HEK293 (cell line): ENCODE results near the gene AKAP5.

Experiments
- BCL11A ChIP-seq: fragments of 450-650 bp; formaldehyde crosslinking; IDR thresholded peaks from 2 replicates; pipeline ENCODE4 v1.5.1; 2016; ENCODE audit warnings: low read depth, missing biosample characterization, missing genetic modification characterization
- CTCF ChIP-seq: fragments of 450-650 bp; formaldehyde crosslinking; IDR thresholded peaks from 2 replicates; pipeline ENCODE4 v1.5.1; 2016; ENCODE audit warnings: missing biosample characterization, missing genetic modification characterization
- HOXD13 ChIP-seq: sonication (generic); formaldehyde crosslinking; IDR thresholded peaks from 2 replicates; pipeline ENCODE4 v1.8.0; 2022; ENCODE audit warnings: missing genetic modification reagents, borderline replicate concordance
- KLF10 ChIP-seq: fragments of 450-650 bp; IDR thresholded peaks from 2 replicates; pipeline ENCODE4 v1.5.1; 2018; ENCODE audit warnings: missing biosample characterization, mild to moderate bottlenecking, missing genetic modification characterization
- KLF16 ChIP-seq: fragments of 450-650 bp; formaldehyde crosslinking; IDR thresholded peaks from 2 replicates; pipeline ENCODE4 v1.5.1; 2017; ENCODE audit warnings: missing biosample characterization, missing genetic modification characterization
- RBAK ChIP-seq: fragments of 450-650 bp; formaldehyde crosslinking; IDR thresholded peaks from 2 replicates; pipeline ENCODE4 v1.5.1; 2016; ENCODE audit warnings: missing biosample characterization, missing genetic modification characterization
- REST ChIP-seq: fragments of 450-650 bp; formaldehyde crosslinking; IDR thresholded peaks from 2 replicates; pipeline ENCODE4 v1.5.1; 2016; ENCODE audit warnings: missing biosample characterization, missing genetic modification characterization
- ZBTB1 ChIP-seq: fragments of 450-650 bp; formaldehyde crosslinking; IDR thresholded peaks from 2 replicates; pipeline ENCODE4 v1.5.1; 2016; ENCODE audit warnings: missing biosample characterization, missing genetic modification characterization
- ZBTB17 ChIP-seq: fragments of 450-650 bp; formaldehyde crosslinking; IDR thresholded peaks from 2 replicates; pipeline ENCODE4 v1.5.1; 2016; ENCODE audit warnings: missing biosample characterization, missing genetic modification characterization
- ZNF175 ChIP-seq: fragments of 450-650 bp; formaldehyde crosslinking; IDR thresholded peaks from 2 replicates; pipeline ENCODE4 v1.5.1; 2016; ENCODE audit warnings: missing biosample characterization, missing genetic modification characterization
- ZNF707 ChIP-seq: fragments of 450-650 bp; formaldehyde crosslinking; IDR thresholded peaks from 2 replicates; pipeline ENCODE4 v1.5.1; 2016; ENCODE audit warnings: missing biosample characterization, missing genetic modification characterization
- ZNF76 ChIP-seq: fragments of 450-650 bp; formaldehyde crosslinking; IDR thresholded peaks from 2 replicates; pipeline ENCODE4; 2016; ENCODE audit warnings: low read depth, missing biosample characterization, missing genetic modification characterization, borderline replicate concordance
- ZNF768 ChIP-seq: fragments of 450-650 bp; formaldehyde crosslinking; IDR thresholded peaks from 2 replicates; pipeline ENCODE4 v1.5.1; 2018; ENCODE audit warnings: missing biosample characterization, mild to moderate bottlenecking, missing genetic modification characterization
- ZNF792 ChIP-seq: fragments of 450-650 bp; formaldehyde crosslinking; IDR thresholded peaks from 2 replicates; pipeline ENCODE4 v1.5.1; 2016; ENCODE audit warnings: missing biosample characterization, missing genetic modification characterization

GRCh38 chr14:64416348-64416932 lies 48.9 kb upstream of the AKAP5 start:
- TF ChIP-seq ZNF768 (no peak), ZBTB1 (tag by site-specific recombination) (no peak), KLF10 (tag by site-specific recombination) (no peak), CTCF (tag by site-specific recombination) (no peak), KLF16 (no peak), BCL11A (no peak), REST (no peak), ZNF175 (tag by site-specific recombination) (no peak), ZBTB17 (tag by site-specific recombination) (no peak), ZNF76 (tag by site-specific recombination) (no peak), ZNF792 (no peak), RBAK (no peak), HOXD13 (CRISPR knock-in tag) (no peak), ZNF707 (no peak)
